Measurements from ENCODE around the gene ASB15.

GRCh38 chr7:123650595-123650994 is 49.0 kb downstream of the ASB15 start:
- TF ChIP-seq CTCF (conservative IDR thresholded peaks at IDR 0.05; ENCODE audit: low read depth, low read length): no peak
- no peak for TF ChIP-seq EZH2 (IDR thresholded peaks at IDR 0.05; ENCODE audit: low read length, unreplicated experiment)
- TF ChIP-seq EZH2phosphoT487 (IDR thresholded peaks at IDR 0.05; ENCODE audit: borderline replicate concordance, low read length): no peak

Measured in PC-3 (cell line).